ENCODE results near the gene TGFA. TPM values are rescaled to one million over a fixed set of nuclear protein-coding genes. Genes with fewer than 3 reads are reported as not detected.
A peak's percentile ranks its signal among the peaks of the same experiment; 100 is the strongest.

The TGFA gene
- total and polyA plus RNA-seq, 7 donors = 0.33 to 12.7 (median 3.1) TPM; not detected in 1

DNA sequence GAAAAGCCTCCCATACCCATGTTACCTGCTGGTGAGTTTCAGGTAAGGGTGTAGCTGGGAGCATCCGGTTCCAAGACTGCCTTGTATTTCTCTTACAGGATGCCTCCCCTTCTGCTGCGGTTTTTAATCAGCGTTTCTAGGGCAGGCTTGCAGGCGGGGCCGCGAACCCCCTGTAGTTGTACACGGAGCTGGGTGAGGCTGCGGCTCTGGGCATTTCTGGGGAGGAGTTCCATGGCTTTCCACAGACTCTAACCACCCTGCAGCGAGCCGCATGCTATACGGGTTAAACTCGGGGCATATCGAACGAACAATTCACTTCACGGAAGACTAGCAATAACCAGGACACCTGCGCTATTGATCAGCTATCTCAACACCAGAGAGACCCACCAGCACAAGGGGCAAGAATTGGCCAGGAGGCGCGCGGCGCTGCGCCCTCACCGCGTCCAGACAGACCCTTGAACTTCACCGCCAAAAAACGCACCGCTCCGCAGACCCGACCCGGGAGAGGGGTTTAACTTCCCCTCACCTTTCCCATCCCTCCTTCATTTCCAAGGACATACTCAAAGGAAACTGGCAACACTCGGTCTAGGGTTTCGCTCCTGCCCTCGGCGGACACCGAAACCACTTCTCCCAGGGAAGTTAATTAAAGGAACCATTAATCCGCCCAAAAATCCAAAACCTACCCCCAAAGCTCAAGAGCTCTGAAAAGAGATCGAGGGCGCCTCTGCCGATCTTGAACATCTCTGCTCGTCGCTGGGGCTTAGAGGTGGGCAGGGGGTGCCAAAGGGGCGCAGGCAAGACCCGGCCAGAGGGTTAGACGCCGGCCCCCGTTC lies 909 bp downstream of the TGFA start:
- Histone ChIP-seq H3K9me3 (no peaks in the 10 kb centered on the region), H3K4me1 (peaks cover 0 to 21% (median 16%) of the 10 kb centered on the region in 4 donors), H3K36me3 (no peaks in the 10 kb centered on the region), H3K27me3 (peaks cover 9 to 54% (median 19%) of the 10 kb centered on the region in 3 donors), H3K27ac (peak overlapping the region in 2 of 4 donors; percentile 60 to 62), H3K4me3 (peak overlapping the region; percentile 59 to 85 (median 76))
- TF ChIP-seq, protein P1, sequence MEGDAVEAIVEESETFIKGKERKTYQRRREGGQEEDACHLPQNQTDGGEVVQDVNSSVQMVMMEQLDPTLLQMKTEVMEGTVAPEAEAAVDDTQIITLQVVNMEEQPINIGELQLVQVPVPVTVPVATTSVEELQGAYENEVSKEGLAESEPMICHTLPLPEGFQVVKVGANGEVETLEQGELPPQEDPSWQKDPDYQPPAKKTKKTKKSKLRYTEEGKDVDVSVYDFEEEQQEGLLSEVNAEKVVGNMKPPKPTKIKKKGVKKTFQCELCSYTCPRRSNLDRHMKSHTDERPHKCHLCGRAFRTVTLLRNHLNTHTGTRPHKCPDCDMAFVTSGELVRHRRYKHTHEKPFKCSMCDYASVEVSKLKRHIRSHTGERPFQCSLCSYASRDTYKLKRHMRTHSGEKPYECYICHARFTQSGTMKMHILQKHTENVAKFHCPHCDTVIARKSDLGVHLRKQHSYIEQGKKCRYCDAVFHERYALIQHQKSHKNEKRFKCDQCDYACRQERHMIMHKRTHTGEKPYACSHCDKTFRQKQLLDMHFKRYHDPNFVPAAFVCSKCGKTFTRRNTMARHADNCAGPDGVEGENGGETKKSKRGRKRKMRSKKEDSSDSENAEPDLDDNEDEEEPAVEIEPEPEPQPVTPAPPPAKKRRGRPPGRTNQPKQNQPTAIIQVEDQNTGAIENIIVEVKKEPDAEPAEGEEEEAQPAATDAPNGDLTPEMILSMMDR (IDR thresholded peaks at IDR 0.05) = no peak
- TF ChIP-seq EP300 (IDR thresholded peaks at IDR 0.05) (no peak), POLR2AphosphoS5 (IDR thresholded peaks at IDR 0.05) (no peak), POLR2A (IDR thresholded peaks at IDR 0.05) (no peak)
- intact Hi-C loops (cut with DNase I) = loop anchor here (5.0 kb wide), 1 partner anchor 250 kb away; the partner anchor contains the start of gene FAM136A
- 1% methylated on average over 45 of the region's 45 CpGs for WGBS, 2 donors
- no peak for DNase-seq

GRCh38 chr2:70551167-70551566 lies 2.5 kb downstream of the TGFA start:
- H3K36me3 ChIP-seq = no peaks in the 10 kb centered on the region
- no peak for DNase-seq
- WGBS, 2 donors = 38 to 54% methylated on average over 7 of the region's 7 CpGs

DNA sequence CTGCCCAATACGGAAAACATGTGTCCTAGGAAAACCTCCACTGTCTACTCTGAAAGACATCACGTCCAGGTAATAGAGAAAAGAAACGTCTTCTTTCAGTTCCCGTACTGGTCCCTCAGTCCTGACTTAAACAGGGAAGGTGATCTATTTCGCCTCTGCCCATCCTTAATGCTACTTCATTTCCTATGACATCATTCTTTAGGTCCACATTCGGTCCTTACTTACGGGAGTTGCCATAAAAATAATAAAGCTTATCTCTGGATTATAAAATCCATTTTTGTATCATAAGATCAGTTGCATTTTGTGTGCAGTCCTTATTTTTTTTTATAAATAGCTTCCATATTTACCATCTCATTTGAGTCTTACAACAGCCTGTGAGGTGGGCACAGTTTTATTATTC lies 3.7 kb downstream of the TGFA start:
- no peaks in the 10 kb centered on the region for H3K9me3 ChIP-seq
- intact Hi-C loops (cut with DNase I) = loop anchor here (5.0 kb wide), 1 partner anchor 248 kb away; the partner anchor contains the start of gene FAM136A
- H3K36me3 ChIP-seq = no peaks in the 10 kb centered on the region
- H3K27ac ChIP-seq = no peak overlapping the region
- H3K4me3 ChIP-seq = no peak overlapping the region
- no peak for DNase-seq
- peaks cover 0 to 21% (median 16%) of the 10 kb centered on the region in 4 donors for H3K4me1 ChIP-seq
- peaks cover 9 to 32% (median 19%) of the 10 kb centered on the region in 3 donors for H3K27me3 ChIP-seq
- TF ChIP-seq POLR2A (IDR thresholded peaks at IDR 0.05) (no peak), EP300 (IDR thresholded peaks at IDR 0.05) (no peak), POLR2AphosphoS5 (IDR thresholded peaks at IDR 0.05) (no peak)
- TF ChIP-seq, protein P1 (IDR thresholded peaks at IDR 0.05) = no peak
- WGBS, 2 donors = 62 to 82% methylated on average over 7 of the region's 7 CpGs

More at GRCh38 chr2:70551167-70551566, 2.5 kb downstream of the TGFA start:
- no peak overlapping the region for H3K27ac ChIP-seq
- peaks cover 0 to 21% (median 16%) of the 10 kb centered on the region in 4 donors for H3K4me1 ChIP-seq
- H3K9me3 ChIP-seq = no peaks in the 10 kb centered on the region
- H3K27me3 ChIP-seq = peaks cover 9 to 39% (median 19%) of the 10 kb centered on the region in 3 donors
- TF ChIP-seq EP300 (IDR thresholded peaks at IDR 0.05) (no peak), POLR2AphosphoS5 (IDR thresholded peaks at IDR 0.05) (no peak), POLR2A (IDR thresholded peaks at IDR 0.05) (no peak)
- TF ChIP-seq, protein P1 (IDR thresholded peaks at IDR 0.05) = no peak
- no peak overlapping the region for H3K4me3 ChIP-seq
- intact Hi-C loops (cut with DNase I) = loop anchor here (5.0 kb wide), 1 partner anchor 249 kb away; the partner anchor contains the start of gene FAM136A

DNA sequence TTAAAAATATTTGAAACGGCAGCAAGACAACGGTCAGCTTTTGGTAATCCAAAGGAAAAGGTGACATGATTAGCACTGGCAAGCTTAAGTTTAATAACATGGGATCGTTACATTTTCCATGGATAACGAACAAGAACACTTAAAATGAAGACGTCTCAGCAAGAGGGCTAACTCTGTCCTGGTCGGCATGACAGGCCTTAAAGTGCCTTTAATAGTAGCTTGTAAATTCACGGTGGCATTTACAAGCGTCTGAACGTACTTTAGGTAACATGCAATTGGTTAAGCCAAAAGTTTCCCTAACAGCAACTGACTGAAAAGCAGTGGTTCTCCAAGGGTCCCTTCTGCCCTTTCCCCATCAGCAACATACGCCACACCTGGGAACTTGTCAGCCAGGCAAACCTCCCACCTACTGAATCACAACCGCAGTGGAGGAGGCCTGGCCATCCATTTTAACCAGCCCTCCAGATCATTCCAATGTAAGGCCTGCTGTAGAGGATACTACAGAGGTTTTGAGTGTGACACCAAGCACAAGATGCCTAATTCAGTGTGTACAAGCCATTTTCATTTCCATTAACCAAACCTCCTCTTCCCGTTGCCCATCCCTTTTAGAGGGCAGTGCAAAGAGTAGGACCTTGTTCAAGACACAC lies 4.4 kb downstream of the TGFA start:
- WGBS, 2 donors = 85 to 91% methylated on average over 12 of the region's 12 CpGs
- no peak for DNase-seq
- peaks cover 9 to 24% (median 12%) of the 10 kb centered on the region in 3 donors for H3K27me3 ChIP-seq
- intact Hi-C loops (cut with DNase I) = no loop called here
- H3K9me3 ChIP-seq = no peaks in the 10 kb centered on the region
- H3K27ac ChIP-seq = no peak overlapping the region
- peaks cover 0 to 16% (median 10%) of the 10 kb centered on the region in 4 donors for H3K4me1 ChIP-seq
- H3K4me3 ChIP-seq = no peak overlapping the region
- TF ChIP-seq, protein P1 (IDR thresholded peaks at IDR 0.05) = no peak
- TF ChIP-seq POLR2A (IDR thresholded peaks at IDR 0.05) (no peak), EP300 (IDR thresholded peaks at IDR 0.05) (no peak), POLR2AphosphoS5 (IDR thresholded peaks at IDR 0.05) (no peak)
- no peaks in the 10 kb centered on the region for H3K36me3 ChIP-seq
